HepG2 (cell line): ENCODE data around the gene NT5DC1. TPM values are rescaled to one million over a fixed set of nuclear protein-coding genes. Genes with fewer than 3 reads are reported as not detected.

ENCODE experiments used
- ARNT2 ChIP-seq: sonication (generic); formaldehyde crosslinking; IDR thresholded peaks from 2 replicates; pipeline ENCODE4 v1.8.0; 2022; ENCODE audit warnings: mild to moderate bottlenecking, low read depth, missing genetic modification reagents, moderate library complexity
- CBX1 ChIP-seq: IDR thresholded peaks from one replicate; pipeline ENCODE4 v1.6.1; 2016; ENCODE audit warnings: antibody characterized with exemption, low read depth
- CEBPG ChIP-seq: IDR thresholded peaks from 2 replicates; pipeline ENCODE4 v1.6.1; 2016
- GABPB1 ChIP-seq: IDR thresholded peaks from 2 replicates; pipeline ENCODE4 v1.6.1; 2016; ENCODE audit warnings: mild to moderate bottlenecking, missing genetic modification reagents, moderate library complexity, missing compliant biosample characterization
- HCFC1 ChIP-seq: fragments of 150-350 bp; IDR thresholded peaks from 2 replicates; pipeline ENCODE4 v1.6.1; 2014; ENCODE audit warnings: low read depth, low read length
- JUNB ChIP-seq: sonication (generic); formaldehyde crosslinking; IDR thresholded peaks from 2 replicates; pipeline ENCODE4 v1.8.0; 2022; ENCODE audit warnings: missing genetic modification reagents, mild to moderate bottlenecking, borderline replicate concordance
- KMT2B ChIP-seq: IDR thresholded peaks from 2 replicates; pipeline ENCODE4 v1.6.1; 2016; ENCODE audit warnings: missing genetic modification reagents, missing compliant biosample characterization
- MAFF ChIP-seq: IDR thresholded peaks from 2 replicates; pipeline ENCODE4 v1.6.1; 2011; ENCODE audit warnings: low read depth, low read length, improper control_type of control experiment
- MIER3 ChIP-seq: IDR thresholded peaks from 2 replicates; pipeline ENCODE4 v1.6.1; 2016; ENCODE audit warnings: missing compliant biosample characterization, borderline replicate concordance
- NR2F2 ChIP-seq: IDR thresholded peaks from 2 replicates; pipeline ENCODE4 v1.6.1; 2012; ENCODE audit warnings: low read depth, inconsistent platforms, borderline replicate concordance
- SALL1 ChIP-seq: sonication (generic); formaldehyde crosslinking; IDR thresholded peaks from 2 replicates; pipeline ENCODE4 v1.8.0; 2022; ENCODE audit warnings: mild to moderate bottlenecking, missing genetic modification reagents
- SMARCE1 ChIP-seq: fragments of 450-650 bp; IDR thresholded peaks from 2 replicates; pipeline ENCODE4 v1.6.1; 2017; ENCODE audit warnings: borderline replicate concordance
- ZNF136 ChIP-seq: sonication (generic); formaldehyde crosslinking; IDR thresholded peaks from 2 replicates; pipeline ENCODE4 v1.8.1; 2022; ENCODE audit warnings: low read depth, mild to moderate bottlenecking, moderate library complexity, missing genetic modification reagents
- ZNF260 ChIP-seq: sonication (generic); formaldehyde crosslinking; IDR thresholded peaks from 2 replicates; pipeline ENCODE4 v1.4.0; 2020; ENCODE audit warnings: missing genetic modification reagents, low read depth, mild to moderate bottlenecking, borderline replicate concordance
- ZNF326 ChIP-seq: sonication (generic); formaldehyde crosslinking; IDR thresholded peaks from 2 replicates; pipeline ENCODE4 v1.4.0; 2020; ENCODE audit warnings: missing genetic modification reagents, borderline replicate concordance
- ZNF547 ChIP-seq: sonication (generic); formaldehyde crosslinking; IDR thresholded peaks from 2 replicates; pipeline ENCODE4 v1.5.1; 2020; ENCODE audit warnings: mild to moderate bottlenecking, missing genetic modification reagents
- ZNF75D ChIP-seq: sonication (generic); formaldehyde crosslinking; IDR thresholded peaks from 2 replicates; pipeline ENCODE4 v1.8.1; 2023; ENCODE audit warnings: missing genetic modification reagents, mild to moderate bottlenecking, borderline replicate concordance
- polyA plus RNA-seq, 8 experiments: library from polyadenylated mRNA; depleted of rRNA in 3 of 8; stranded (reverse) in 7 of 8; unstranded in 1 of 8; fragments of >200 nt; fragmentation: Illumina TruSeq in 4 of 8; extraction: Trizol in 4 of 8; gene quantifications; 2 replicates each; pipeline versions ENCODE4 v1.2.1 to v1.2.3, GENCODE V29; 2011 to 2016; ENCODE audit warnings: low read depth in 4 of 8, missing spikeins in 1 of 8, mixed read lengths in 1 of 8; ENCODE audit not compliant: insufficient read depth in 1 of 8
- total RNA-seq, 5 experiments: library from RNA; depleted of rRNA; stranded (reverse); fragments of >200 nt; fragmentation: Illumina TruSeq; extraction: Trizol; gene quantifications; 2 replicates each; pipeline ENCODE4 v1.2.3, GENCODE V29; 2016; ENCODE audit warnings: low read depth in 1 of 5
- TF ChIP-seq, protein P1 (sequence below): sonication (generic); formaldehyde crosslinking; IDR thresholded peaks from 2 replicates; pipeline ENCODE4 v1.4.0; 2020; ENCODE audit warnings: mild to moderate bottlenecking, missing genetic modification reagents
- TF ChIP-seq, protein P2 (sequence below), 2 experiments: IDR thresholded peaks; 2 replicates each; pipeline ENCODE4 v1.6.1; 2011 to 2012; ENCODE audit warnings: low read length in 2 of 2, borderline replicate concordance in 1 of 2, low read depth in 1 of 2, mild to moderate bottlenecking in 1 of 2, moderate library complexity in 1 of 2
- TF ChIP-seq, protein P3 (sequence below): IDR thresholded peaks from 2 replicates; pipeline ENCODE4 v1.6.1; 2016; ENCODE audit warnings: mild to moderate bottlenecking

NT5DC1 gene
- total and polyA plus RNA-seq, 2 of the 13 experiments (the other 11 are each of a cell fraction or from before 2014, with no cell fraction given) = 27.0 to 56.1 TPM

DNA sequence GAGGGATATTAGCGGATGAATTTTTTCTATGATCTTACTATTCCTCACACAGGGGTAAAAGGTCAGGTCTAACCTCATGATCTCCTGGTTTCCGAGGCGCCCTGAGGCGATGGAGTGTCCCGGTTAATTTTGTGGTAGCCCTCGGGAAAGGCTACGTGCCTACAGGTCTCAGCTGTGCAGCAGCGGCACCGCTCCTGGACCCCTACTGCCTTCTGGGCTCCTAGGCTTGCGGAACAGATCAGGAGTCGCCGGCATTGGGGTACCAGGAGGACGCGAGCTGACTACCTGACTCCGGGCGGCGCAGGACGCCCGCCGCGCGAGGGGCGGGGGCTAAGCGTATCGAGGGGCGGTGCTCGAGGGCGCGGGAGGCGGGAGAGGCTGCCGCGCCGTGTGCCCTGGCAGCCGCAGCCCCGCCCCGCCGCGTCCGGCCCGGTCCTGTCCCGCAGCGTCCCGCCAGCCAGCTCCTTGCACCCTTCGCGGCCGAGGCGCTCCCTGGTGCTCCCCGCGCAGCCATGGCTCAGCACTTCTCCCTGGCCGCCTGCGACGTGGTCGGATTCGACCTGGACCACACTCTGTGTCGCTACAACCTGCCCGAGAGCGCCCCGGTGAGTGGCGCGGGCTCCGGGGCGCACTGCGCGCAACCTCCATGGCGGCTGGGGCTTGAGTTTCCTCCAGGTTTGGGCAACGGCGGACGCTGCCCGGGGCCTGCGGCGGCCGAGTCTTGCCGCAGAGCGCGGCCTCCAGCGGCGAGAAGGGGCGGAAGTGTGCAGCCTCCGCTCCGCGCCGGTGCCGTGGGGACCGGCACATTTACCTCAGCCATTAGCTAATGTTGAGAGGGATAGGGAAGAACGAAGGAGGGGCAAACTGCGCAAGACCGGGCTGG lies at the start of gene NT5DC1 (continued):
- TF ChIP-seq, protein P1, sequence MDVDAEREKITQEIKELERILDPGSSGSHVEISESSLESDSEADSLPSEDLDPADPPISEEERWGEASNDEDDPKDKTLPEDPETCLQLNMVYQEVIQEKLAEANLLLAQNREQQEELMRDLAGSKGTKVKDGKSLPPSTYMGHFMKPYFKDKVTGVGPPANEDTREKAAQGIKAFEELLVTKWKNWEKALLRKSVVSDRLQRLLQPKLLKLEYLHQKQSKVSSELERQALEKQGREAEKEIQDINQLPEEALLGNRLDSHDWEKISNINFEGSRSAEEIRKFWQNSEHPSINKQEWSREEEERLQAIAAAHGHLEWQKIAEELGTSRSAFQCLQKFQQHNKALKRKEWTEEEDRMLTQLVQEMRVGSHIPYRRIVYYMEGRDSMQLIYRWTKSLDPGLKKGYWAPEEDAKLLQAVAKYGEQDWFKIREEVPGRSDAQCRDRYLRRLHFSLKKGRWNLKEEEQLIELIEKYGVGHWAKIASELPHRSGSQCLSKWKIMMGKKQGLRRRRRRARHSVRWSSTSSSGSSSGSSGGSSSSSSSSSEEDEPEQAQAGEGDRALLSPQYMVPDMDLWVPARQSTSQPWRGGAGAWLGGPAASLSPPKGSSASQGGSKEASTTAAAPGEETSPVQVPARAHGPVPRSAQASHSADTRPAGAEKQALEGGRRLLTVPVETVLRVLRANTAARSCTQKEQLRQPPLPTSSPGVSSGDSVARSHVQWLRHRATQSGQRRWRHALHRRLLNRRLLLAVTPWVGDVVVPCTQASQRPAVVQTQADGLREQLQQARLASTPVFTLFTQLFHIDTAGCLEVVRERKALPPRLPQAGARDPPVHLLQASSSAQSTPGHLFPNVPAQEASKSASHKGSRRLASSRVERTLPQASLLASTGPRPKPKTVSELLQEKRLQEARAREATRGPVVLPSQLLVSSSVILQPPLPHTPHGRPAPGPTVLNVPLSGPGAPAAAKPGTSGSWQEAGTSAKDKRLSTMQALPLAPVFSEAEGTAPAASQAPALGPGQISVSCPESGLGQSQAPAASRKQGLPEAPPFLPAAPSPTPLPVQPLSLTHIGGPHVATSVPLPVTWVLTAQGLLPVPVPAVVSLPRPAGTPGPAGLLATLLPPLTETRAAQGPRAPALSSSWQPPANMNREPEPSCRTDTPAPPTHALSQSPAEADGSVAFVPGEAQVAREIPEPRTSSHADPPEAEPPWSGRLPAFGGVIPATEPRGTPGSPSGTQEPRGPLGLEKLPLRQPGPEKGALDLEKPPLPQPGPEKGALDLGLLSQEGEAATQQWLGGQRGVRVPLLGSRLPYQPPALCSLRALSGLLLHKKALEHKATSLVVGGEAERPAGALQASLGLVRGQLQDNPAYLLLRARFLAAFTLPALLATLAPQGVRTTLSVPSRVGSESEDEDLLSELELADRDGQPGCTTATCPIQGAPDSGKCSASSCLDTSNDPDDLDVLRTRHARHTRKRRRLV = 0 out of 2 replicates have a peak, but pooled peaks have one; percentile 63
- peak; percentile 91 for TF ChIP-seq GABPB1 (CRISPR knock-in tag)
- TF ChIP-seq, protein P2, sequence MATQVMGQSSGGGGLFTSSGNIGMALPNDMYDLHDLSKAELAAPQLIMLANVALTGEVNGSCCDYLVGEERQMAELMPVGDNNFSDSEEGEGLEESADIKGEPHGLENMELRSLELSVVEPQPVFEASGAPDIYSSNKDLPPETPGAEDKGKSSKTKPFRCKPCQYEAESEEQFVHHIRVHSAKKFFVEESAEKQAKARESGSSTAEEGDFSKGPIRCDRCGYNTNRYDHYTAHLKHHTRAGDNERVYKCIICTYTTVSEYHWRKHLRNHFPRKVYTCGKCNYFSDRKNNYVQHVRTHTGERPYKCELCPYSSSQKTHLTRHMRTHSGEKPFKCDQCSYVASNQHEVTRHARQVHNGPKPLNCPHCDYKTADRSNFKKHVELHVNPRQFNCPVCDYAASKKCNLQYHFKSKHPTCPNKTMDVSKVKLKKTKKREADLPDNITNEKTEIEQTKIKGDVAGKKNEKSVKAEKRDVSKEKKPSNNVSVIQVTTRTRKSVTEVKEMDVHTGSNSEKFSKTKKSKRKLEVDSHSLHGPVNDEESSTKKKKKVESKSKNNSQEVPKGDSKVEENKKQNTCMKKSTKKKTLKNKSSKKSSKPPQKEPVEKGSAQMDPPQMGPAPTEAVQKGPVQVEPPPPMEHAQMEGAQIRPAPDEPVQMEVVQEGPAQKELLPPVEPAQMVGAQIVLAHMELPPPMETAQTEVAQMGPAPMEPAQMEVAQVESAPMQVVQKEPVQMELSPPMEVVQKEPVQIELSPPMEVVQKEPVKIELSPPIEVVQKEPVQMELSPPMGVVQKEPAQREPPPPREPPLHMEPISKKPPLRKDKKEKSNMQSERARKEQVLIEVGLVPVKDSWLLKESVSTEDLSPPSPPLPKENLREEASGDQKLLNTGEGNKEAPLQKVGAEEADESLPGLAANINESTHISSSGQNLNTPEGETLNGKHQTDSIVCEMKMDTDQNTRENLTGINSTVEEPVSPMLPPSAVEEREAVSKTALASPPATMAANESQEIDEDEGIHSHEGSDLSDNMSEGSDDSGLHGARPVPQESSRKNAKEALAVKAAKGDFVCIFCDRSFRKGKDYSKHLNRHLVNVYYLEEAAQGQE (IDR thresholded peaks at IDR 0.05; ENCODE audit: borderline replicate concordance in 1 of 2, low read depth in 1 of 2, low read length in 2 of 2) = peak in 1 of 2 experiments; percentile 33; a peak in 1 of 4 replicates
- no peak for TF ChIP-seq JUNB (CRISPR knock-in tag)
- TF ChIP-seq ARNT2 (CRISPR knock-in tag) = peak; percentile 97
- TF ChIP-seq SALL1 (CRISPR knock-in tag) = peak; percentile 91
- no peak for TF ChIP-seq ZNF260 (CRISPR knock-in tag)
- TF ChIP-seq, protein P3, sequence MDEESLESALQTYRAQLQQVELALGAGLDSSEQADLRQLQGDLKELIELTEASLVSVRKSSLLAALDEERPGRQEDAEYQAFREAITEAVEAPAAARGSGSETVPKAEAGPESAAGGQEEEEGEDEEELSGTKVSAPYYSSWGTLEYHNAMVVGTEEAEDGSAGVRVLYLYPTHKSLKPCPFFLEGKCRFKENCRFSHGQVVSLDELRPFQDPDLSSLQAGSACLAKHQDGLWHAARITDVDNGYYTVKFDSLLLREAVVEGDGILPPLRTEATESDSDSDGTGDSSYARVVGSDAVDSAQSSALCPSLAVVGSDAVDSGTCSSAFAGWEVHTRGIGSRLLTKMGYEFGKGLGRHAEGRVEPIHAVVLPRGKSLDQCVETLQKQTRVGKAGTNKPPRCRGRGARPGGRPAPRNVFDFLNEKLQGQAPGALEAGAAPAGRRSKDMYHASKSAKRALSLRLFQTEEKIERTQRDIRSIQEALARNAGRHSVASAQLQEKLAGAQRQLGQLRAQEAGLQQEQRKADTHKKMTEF (CRISPR knock-in tag) = peak; percentile 94; the same call in 1 of the 2 replicates
- TF ChIP-seq HCFC1 = no peak
- TF ChIP-seq NR2F2 = peak; percentile 46; the same call in 1 of the 2 replicates
- no peak for TF ChIP-seq CBX1
- peak; percentile 30; the same call in 1 of the 2 replicates for TF ChIP-seq ZNF136 (CRISPR knock-in tag)
- no peak for TF ChIP-seq MAFF
- peak; percentile 99 for TF ChIP-seq ZNF547 (CRISPR knock-in tag)
- no peak for TF ChIP-seq ZNF75D (CRISPR knock-in tag)
- TF ChIP-seq SMARCE1 = no peak
- peak; percentile 93 for TF ChIP-seq KMT2B
- peak; percentile 62; the same call in 1 of the 2 replicates for TF ChIP-seq MIER3 (CRISPR knock-in tag)
- peak; percentile 60 for TF ChIP-seq CEBPG
- no peak for TF ChIP-seq ZNF326 (CRISPR knock-in tag)
